Dermis lymphatic vessel endothelial cell (primary cell): ENCODE data around the gene C21orf91. TPM values are rescaled to one million over a fixed set of nuclear protein-coding genes. Genes with fewer than 3 reads are reported as not detected.

ENCODE experiments used
- total RNA-seq: library from RNA; depleted of rRNA; stranded (reverse); fragments of >200 nt; gene quantifications from 2 replicates; pipeline ENCODE4 v1.2.1, GENCODE V29; 2014

C21orf91 gene
- 10.6 and 15.0 TPM in 2 replicates for total RNA-seq

GRCh38 chr21:17819114-17819876 is at the start of gene C21orf91:
Gene C21orf91 (minus strand): TSS chr21:17819356. CDS start chr21:17818318, 1,038 bp downstream.

Other genes with a start within 250 kb of the C21orf91 start
- 10.0 and 13.2 TPM in 2 replicates for gene BTG3, start 206.5 kb downstream of the C21orf91 start, total RNA-seq